HG02884 (cell line): ENCODE measurements around the gene MSL1.

Source experiments
- ATAC-seq: cut with Tn5 transposase; IDR thresholded peaks from one replicate; pipeline ENCODE4 v1.9.1; 2021; ENCODE audit warnings: mild to moderate bottlenecking, moderate library complexity; ENCODE audit not compliant: unreplicated experiment

The MSL1 gene

GRCh38 chr17:40173778-40174135 is 52.0 kb downstream of the MSL1 start:
- ATAC-seq = no peak

- no peak for ATAC-seq
Measured at GRCh38 chr17:40174514-40174913, 52.7 kb downstream of the MSL1 start.

- no peak for ATAC-seq
Measured at GRCh38 chr17:40175928-40176753, 54.4 kb downstream of the MSL1 start.

GRCh38 chr17:40176754-40177110 is 55.0 kb downstream of the MSL1 start:
- ATAC-seq = no peak

- no peak for ATAC-seq
Measured at GRCh38 chr17:40177275-40177874, 55.6 kb downstream of the MSL1 start, which contains the start of gene RAPGEFL1. Gene RAPGEFL1 (plus strand): TSS chr17:40177470. CDS start chr17:40177862, 392 bp downstream.

GRCh38 chr17:40178021-40178601 is 56.3 kb downstream of the MSL1 start:
- ATAC-seq = no peak

GRCh38 chr17:40178660-40179059 is 56.9 kb downstream of the MSL1 start:
- ATAC-seq = no peak

GRCh38 chr17:40179923-40180659 is 58.3 kb downstream of the MSL1 start:
- ATAC-seq = no peak

GRCh38 chr17:40180694-40181093 is 58.9 kb downstream of the MSL1 start:
- ATAC-seq = no peak

GRCh38 chr17:40181205-40181604 is 59.4 kb downstream of the MSL1 start:
- ATAC-seq = no peak

GRCh38 chr17:40182606-40183005 is 60.8 kb downstream of the MSL1 start:
- ATAC-seq = no peak
